ENCODE data around the gene DIS3.
"Not testable (repeated sequence)": the region's sequence is repeated elsewhere in the genome, so short reads cannot be mapped to it uniquely, and the experiment has no call there.

Gene DIS3

DNA sequence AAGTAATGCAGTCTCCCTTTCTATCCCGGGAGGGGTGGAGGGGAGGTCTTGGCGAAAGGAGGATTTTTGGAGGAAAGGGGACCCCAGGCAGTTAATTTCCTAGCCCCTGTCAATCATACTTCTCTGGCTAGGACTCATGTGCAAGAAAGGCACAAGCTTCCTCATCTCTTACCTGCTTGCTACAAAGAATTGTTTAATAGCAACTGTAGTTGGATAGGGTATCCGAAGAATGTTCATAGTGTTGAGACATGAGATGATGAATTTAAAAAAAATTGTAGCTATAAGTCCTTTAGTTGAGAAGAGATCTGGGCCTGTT, 53.5 kb downstream of the DIS3 start:
- Histone ChIP-seq H3K9me3 (ENCODE audit: insufficient read depth, low read length) (no peaks in the 10 kb centered on the region), H3F3A (ENCODE audit: insufficient read depth) (no peaks in the 10 kb centered on the region), H3K4me2 (ENCODE audit: low read depth, low read length, poor library complexity, severe bottlenecking) (peak overlapping the region; percentile 94), H3K79me2 (ENCODE audit: insufficient read depth, low read length) (peaks cover 87% of the 10 kb centered on the region), H3K36me3 (ENCODE audit: low read length) (peaks cover 35% of the 10 kb centered on the region), H3K9me2 (replicated peaks; ENCODE audit: insufficient read depth, low read length) (no peaks in the 10 kb centered on the region), H3K27ac (ENCODE audit: low read depth, low read length) (peak overlapping the region; percentile 60), H2AFZ (ENCODE audit: low read depth, low read length, severe bottlenecking) (peak overlapping the region; percentile 55), H3K9ac (ENCODE audit: low read length) (peak overlapping the region; percentile 88), H3K4me3 (ENCODE audit: insufficient read depth, low read length, poor library complexity, severe bottlenecking) (peak overlapping the region; percentile 91), H3K27me3 (ENCODE audit: low read length) (no peaks in the 10 kb centered on the region), H4K20me1 (ENCODE audit: low read depth, low read length) (no peaks in the 10 kb centered on the region; the same call in 1 of the 2 replicates)
- TF ChIP-seq EZH2phosphoT487 (conservative IDR thresholded peaks at IDR 0.05; ENCODE audit: low read length), result no peak
- no peak for TF ChIP-seq CTCF (IDR thresholded peaks at IDR 0.05; ENCODE audit: insufficient read depth, low read length, poor library complexity, severe bottlenecking)

GRCh38 chr13:72727417-72728289, 54.0 kb downstream of the DIS3 start, which contains the start of the genes BORA and MZT1:
Gene BORA, plus strand, starts transcription at chr13:72727923. Its CDS starts 1,018 bp downstream, at chr13:72728941.
Gene MZT1, minus strand, starts transcription at chr13:72727629. Its CDS starts 27 bp downstream, at chr13:72727602.
- H4K20me1 ChIP-seq (ENCODE audit: low read depth, low read length), result no peaks in the 10 kb centered on the region; the same call in 1 of the 2 replicates
- H3K27ac ChIP-seq (ENCODE audit: low read depth, low read length), result peak within 1 kb of the TSS; percentile 71
- peaks cover 30% of the 10 kb centered on the region for H3K36me3 ChIP-seq (ENCODE audit: low read length)
- H3K9me2 ChIP-seq (replicated peaks; ENCODE audit: insufficient read depth, low read length), result no peaks in the 10 kb centered on the region
- no peaks in the 10 kb centered on the region for H3K27me3 ChIP-seq (ENCODE audit: low read length)
- H3K79me2 ChIP-seq (ENCODE audit: insufficient read depth, low read length), result peaks cover 90% of the 10 kb centered on the region
- H2AFZ ChIP-seq (ENCODE audit: low read depth, low read length, severe bottlenecking), result peak within 1 kb of the TSS; percentile 69
- H3K4me2 ChIP-seq (ENCODE audit: low read depth, low read length, poor library complexity, severe bottlenecking), result peak within 1 kb of the TSS; percentile 94
- H3K9me3 ChIP-seq (ENCODE audit: insufficient read depth, low read length), result no peaks in the 10 kb centered on the region
- TF ChIP-seq CTCF (IDR thresholded peaks at IDR 0.05; ENCODE audit: insufficient read depth, low read length, poor library complexity, severe bottlenecking) (no peak), EZH2phosphoT487 (conservative IDR thresholded peaks at IDR 0.05; ENCODE audit: low read length) (no peak)
- no peaks in the 10 kb centered on the region for H3F3A ChIP-seq (ENCODE audit: insufficient read depth)
- H3K4me3 ChIP-seq (ENCODE audit: insufficient read depth, low read length, poor library complexity, severe bottlenecking), result peak within 1 kb of the TSS; percentile 94
- H3K9ac ChIP-seq (ENCODE audit: low read length), result peak within 1 kb of the TSS; percentile 88

GRCh38 chr13:72726726-72727416, 54.8 kb downstream of the DIS3 start:
- H4K20me1 ChIP-seq (ENCODE audit: low read depth, low read length), result peaks cover 7% of the 10 kb centered on the region
- TF ChIP-seq CTCF (IDR thresholded peaks at IDR 0.05; ENCODE audit: insufficient read depth, low read length, poor library complexity, severe bottlenecking) (no peak), EZH2phosphoT487 (conservative IDR thresholded peaks at IDR 0.05; ENCODE audit: low read length) (no peak)
- no peaks in the 10 kb centered on the region for H3F3A ChIP-seq (ENCODE audit: insufficient read depth)
- no peaks in the 10 kb centered on the region for H3K27me3 ChIP-seq (ENCODE audit: low read length)
- H3K27ac ChIP-seq (ENCODE audit: low read depth, low read length), result peak overlapping the region; percentile 71
- no peaks in the 10 kb centered on the region for H3K9me2 ChIP-seq (replicated peaks; ENCODE audit: insufficient read depth, low read length)
- peak overlapping the region; percentile 94 for H3K4me3 ChIP-seq (ENCODE audit: insufficient read depth, low read length, poor library complexity, severe bottlenecking)
- peak overlapping the region; percentile 72 for H3K4me2 ChIP-seq (ENCODE audit: low read depth, low read length, poor library complexity, severe bottlenecking)
- H3K9me3 ChIP-seq (ENCODE audit: insufficient read depth, low read length), result no peaks in the 10 kb centered on the region
- peaks cover 28% of the 10 kb centered on the region for H3K36me3 ChIP-seq (ENCODE audit: low read length)
- H3K79me2 ChIP-seq (ENCODE audit: insufficient read depth, low read length), result peaks cover 94% of the 10 kb centered on the region
- H3K9ac ChIP-seq (ENCODE audit: low read length), result peak overlapping the region; percentile 88
- peak overlapping the region; percentile 69 for H2AFZ ChIP-seq (ENCODE audit: low read depth, low read length, severe bottlenecking)

- Histone ChIP-seq H3K27ac (ENCODE audit: low read depth, low read length) (0 out of 2 replicates have a peak overlapping the region, but pooled peaks have one; percentile 71), H3K4me3 (ENCODE audit: insufficient read depth, low read length, poor library complexity, severe bottlenecking) (peak overlapping the region; percentile 94), H3K4me2 (ENCODE audit: low read depth, low read length, poor library complexity, severe bottlenecking) (peak overlapping the region; percentile 72), H3K9ac (ENCODE audit: low read length) (peak overlapping the region; percentile 88), H4K20me1 (ENCODE audit: low read depth, low read length) (peaks cover 14% of the 10 kb centered on the region), H3K36me3 (ENCODE audit: low read length) (peaks cover 27% of the 10 kb centered on the region), H3K79me2 (ENCODE audit: insufficient read depth, low read length) (peaks cover 94% of the 10 kb centered on the region)
- H2AFZ ChIP-seq (ENCODE audit: low read depth, low read length, severe bottlenecking); H3K9me2 ChIP-seq (replicated peaks; ENCODE audit: insufficient read depth, low read length); H3K9me3 ChIP-seq (ENCODE audit: insufficient read depth, low read length); H3F3A ChIP-seq (ENCODE audit: insufficient read depth); H3K27me3 ChIP-seq (ENCODE audit: low read length): not testable (repeated sequence)
Measured at GRCh38 chr13:72726185-72726584, 55.5 kb downstream of the DIS3 start.
